ENCODE results near the gene KAZN. TPM values are rescaled to one million over a fixed set of nuclear protein-coding genes. Genes with fewer than 3 reads are reported as not detected.
"Not testable (repeated sequence)": the region's sequence is repeated elsewhere in the genome, so short reads cannot be mapped to it uniquely, and the experiment has no call there.

KAZN gene
- polyA plus RNA-seq, 1 experiment = 3.7 TPM

DNA sequence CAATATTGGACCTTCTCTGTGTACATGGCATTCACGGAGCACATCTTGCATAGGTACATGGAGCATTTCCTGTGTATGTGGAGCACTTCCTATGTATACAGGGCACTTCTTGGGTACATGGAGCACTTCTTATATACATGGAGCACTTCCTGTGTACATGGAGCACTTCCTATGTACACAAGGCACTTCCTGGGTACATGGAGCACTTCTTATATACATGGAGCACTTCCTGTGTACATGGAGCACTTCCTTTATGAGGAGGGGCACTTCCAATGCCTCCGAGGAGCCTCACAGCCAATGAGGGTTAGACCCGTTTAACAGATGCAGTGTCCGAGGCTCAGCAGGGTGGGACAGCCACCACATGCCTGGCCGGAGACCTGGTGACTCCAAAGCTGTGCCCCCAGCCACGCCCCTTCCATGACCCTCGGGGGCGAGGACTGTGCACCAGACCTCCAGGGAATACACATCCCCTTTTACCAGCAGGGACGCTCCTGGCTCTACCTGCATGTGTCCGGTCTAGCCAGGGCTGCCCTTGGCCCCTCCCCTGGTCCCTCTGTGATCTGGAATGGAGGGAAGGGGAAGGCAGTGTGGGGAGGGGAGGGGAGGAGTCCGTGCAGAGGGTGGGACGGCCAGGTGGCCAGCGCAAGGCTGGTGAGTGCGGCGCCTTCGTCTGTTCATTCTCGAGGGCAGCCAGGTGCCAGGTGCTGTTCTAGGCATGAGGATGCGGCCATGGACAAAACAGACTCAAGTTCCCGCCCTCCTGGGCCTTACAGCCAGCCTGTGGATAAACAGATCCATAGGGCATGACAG, 360.0 kb downstream of the KAZN start:
- ChIA-PET POLR2A (interaction anchor here (0.6 kb wide), 1 partner anchor 28 kb away, joined by 10 read pairs; no protein-coding TSS in a partner anchor), CTCF (no interaction called here)
- TF ChIP-seq, protein P1, sequence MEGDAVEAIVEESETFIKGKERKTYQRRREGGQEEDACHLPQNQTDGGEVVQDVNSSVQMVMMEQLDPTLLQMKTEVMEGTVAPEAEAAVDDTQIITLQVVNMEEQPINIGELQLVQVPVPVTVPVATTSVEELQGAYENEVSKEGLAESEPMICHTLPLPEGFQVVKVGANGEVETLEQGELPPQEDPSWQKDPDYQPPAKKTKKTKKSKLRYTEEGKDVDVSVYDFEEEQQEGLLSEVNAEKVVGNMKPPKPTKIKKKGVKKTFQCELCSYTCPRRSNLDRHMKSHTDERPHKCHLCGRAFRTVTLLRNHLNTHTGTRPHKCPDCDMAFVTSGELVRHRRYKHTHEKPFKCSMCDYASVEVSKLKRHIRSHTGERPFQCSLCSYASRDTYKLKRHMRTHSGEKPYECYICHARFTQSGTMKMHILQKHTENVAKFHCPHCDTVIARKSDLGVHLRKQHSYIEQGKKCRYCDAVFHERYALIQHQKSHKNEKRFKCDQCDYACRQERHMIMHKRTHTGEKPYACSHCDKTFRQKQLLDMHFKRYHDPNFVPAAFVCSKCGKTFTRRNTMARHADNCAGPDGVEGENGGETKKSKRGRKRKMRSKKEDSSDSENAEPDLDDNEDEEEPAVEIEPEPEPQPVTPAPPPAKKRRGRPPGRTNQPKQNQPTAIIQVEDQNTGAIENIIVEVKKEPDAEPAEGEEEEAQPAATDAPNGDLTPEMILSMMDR (IDR thresholded peaks at IDR 0.05; ENCODE audit: low read depth, low read length) = no peak
- peaks cover 6% of the 10 kb centered on the region for H3K9me3 ChIP-seq (ENCODE audit: control insufficient read depth, insufficient read depth, low read length)
- DNase-seq (ENCODE audit: low read depth, low spot score) = no peak
- H3K27ac ChIP-seq (ENCODE audit: low read depth, low read length) = no peak overlapping the region
- no peak overlapping the region for H3K4me3 ChIP-seq (ENCODE audit: low read depth, low read length)
- H3K27me3 ChIP-seq (ENCODE audit: control insufficient read depth, insufficient read depth, low read length) = no peaks in the 10 kb centered on the region

DNA sequence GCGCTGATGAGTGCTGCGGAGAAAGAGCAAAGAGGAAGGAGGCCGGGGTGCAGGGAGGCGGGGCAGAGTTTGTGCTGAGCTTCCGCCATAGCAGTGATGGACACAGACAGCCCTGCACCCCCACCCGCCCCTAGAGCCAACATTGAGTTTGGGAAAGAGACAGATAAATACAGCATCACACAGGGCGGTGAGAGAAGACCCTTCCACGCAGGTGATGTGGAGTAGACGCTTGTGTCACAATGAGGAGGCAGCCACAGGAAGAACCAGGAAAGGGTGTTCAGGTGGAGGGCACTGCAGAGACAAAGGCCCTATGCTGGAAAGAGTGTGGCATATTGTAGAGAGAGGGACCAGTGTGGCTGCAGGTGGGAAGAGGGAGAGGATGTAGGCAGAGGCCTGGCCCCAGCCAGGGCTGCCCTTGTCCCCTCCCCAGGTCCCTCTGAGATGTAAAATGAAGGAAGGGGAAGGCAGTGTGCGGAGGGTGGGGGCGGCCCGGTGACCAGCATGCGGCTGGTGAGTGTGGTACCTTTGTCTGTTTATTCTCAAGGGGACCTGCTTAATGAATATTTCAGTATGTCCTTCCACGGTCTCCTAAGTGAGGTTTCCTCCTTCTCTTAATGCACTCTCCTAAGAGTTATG, 360.7 kb downstream of the KAZN start:
- no peak for DNase-seq (ENCODE audit: low read depth, low spot score)
- Histone ChIP-seq H3K27me3 (ENCODE audit: control insufficient read depth, insufficient read depth, low read length) (no peaks in the 10 kb centered on the region), H3K4me3 (ENCODE audit: low read depth, low read length) (no peak overlapping the region), H3K27ac (ENCODE audit: low read depth, low read length) (no peak overlapping the region), H3K9me3 (ENCODE audit: control insufficient read depth, insufficient read depth, low read length) (no peaks in the 10 kb centered on the region; the same call in none of the 2 replicates)
- TF ChIP-seq, protein P1 (IDR thresholded peaks at IDR 0.05; ENCODE audit: low read depth, low read length) = no peak
- ChIA-PET POLR2A (interaction anchor here (0.6 kb wide), 1 partner anchor 27 kb away, joined by 10 read pairs; no protein-coding TSS in a partner anchor), CTCF (no interaction called here)

DNA sequence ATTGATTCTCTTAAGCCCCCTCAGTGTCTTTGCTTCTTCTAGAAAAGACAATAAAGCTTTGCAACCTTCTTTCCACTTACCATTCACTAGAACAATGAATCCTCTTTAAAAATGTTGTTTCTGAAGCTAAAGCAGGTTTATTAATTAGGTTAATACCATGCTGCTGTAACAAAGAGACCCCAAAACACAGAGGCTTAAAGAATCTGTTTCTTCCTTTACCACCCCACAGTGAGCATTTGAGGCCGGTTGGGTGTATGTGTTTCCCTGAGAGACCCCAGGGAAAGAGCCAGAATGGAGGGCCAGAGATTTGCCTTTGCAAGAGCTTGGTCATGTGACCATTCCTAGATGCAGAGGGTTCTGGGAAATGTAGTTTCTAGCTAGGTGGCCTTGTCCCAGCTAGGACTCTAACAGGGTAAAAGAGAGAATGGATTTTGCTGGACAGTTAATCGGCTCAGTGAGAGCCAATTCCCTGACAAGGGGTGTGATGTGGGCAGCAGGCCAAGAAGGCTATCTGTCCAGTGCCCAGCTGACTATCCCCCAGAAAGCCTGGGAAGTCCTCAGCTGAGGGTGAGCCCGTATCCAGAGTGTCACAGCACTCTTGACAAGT, 363.3 kb downstream of the KAZN start:
- Histone ChIP-seq H3K9me3 (ENCODE audit: control insufficient read depth, insufficient read depth, low read length) (no peaks in the 10 kb centered on the region; the same call in 1 of the 2 replicates), H3K4me3 (ENCODE audit: low read depth, low read length) (no peak overlapping the region), H3K27ac (ENCODE audit: low read depth, low read length) (no peak overlapping the region), H3K27me3 (ENCODE audit: control insufficient read depth, insufficient read depth, low read length) (no peaks in the 10 kb centered on the region)
- POLR2A ChIA-PET = interaction anchor here (1.1 kb wide), 1 partner anchor 16 kb away, joined by 4 read pairs; no protein-coding TSS in a partner anchor
- CTCF ChIA-PET = no interaction called here
- no peak for DNase-seq (ENCODE audit: low read depth, low spot score)
- TF ChIP-seq, protein P1 (IDR thresholded peaks at IDR 0.05; ENCODE audit: low read depth, low read length) = no peak

DNA sequence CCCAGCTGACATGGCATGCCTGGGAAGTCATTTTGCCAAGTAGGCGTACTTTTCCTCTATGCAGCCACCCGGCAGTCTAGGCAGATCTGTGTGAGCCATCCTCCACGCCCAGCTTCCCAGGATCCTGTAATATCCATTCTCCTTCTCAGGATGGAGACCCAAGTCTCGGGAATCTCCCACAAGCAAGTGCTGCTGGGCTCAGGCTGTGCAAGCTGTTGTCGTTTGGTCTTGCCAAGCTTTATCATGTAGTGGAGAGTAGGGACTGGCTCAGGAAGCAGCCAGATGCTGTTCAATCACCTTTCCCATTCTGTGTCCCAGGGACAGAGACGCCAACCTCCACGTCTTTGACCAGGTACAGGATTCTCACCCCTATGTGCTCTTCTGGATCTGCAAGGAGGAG, 363.9 kb downstream of the KAZN start:
- no peak for DNase-seq (ENCODE audit: low read depth, low spot score)
- Histone ChIP-seq H3K27ac (ENCODE audit: low read depth, low read length) (no peak overlapping the region), H3K27me3 (ENCODE audit: control insufficient read depth, insufficient read depth, low read length) (no peaks in the 10 kb centered on the region), H3K4me3 (ENCODE audit: low read depth, low read length) (no peak overlapping the region), H3K9me3 (ENCODE audit: control insufficient read depth, insufficient read depth, low read length) (peaks cover 3% of the 10 kb centered on the region)
- CTCF ChIA-PET = no interaction called here
- TF ChIP-seq, protein P1 (IDR thresholded peaks at IDR 0.05; ENCODE audit: low read depth, low read length) = no peak
- POLR2A ChIA-PET = interaction anchor here (1.1 kb wide), 1 partner anchor 17 kb away, joined by 4 read pairs; no protein-coding TSS in a partner anchor

DNA sequence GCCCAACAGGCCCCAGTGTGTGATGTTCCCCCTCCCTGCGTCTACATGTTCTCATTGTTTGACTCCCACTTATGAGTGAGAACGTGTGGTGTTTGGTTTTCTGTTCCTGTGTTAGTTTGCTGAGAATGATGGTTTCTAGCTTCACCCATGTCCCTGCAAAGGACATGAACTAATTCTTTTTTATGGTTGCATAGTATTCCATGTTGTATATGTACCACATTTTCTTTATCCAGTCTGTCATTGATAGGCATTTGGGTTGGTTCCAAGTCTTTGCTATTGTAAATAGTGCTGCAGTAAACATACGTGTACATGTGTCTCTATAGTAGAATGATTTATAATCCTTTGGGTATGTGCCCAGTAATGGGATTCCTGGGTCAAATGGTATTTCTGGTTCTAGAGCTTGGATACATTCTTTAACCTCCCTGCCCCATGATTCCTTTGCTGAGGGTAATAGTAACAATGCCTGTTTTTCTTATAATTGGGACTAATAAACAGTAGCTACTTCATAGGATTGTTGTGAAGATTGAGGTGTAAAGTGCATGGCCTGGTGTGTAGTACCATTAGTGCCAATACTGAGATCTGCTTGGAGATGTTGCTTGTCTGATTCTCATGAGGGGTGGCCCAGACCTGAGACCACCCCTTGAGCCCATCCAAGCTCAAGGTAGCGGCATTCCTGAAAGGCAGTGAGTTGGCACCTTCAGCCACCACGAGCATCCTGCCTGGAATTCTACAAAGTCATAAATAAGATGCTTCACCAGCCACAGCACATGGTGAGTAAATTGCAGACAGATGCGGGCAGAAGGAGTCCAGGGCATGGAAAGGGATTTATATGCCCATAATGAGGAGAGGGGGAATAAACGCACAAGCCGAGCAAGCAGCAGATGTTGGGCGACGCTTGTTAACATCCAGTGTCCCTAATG, 365.6 kb downstream of the KAZN start:
- not testable (repeated sequence) for H3K27ac ChIP-seq (ENCODE audit: low read depth, low read length); DNase-seq (ENCODE audit: low read depth, low spot score); H3K27me3 ChIP-seq (ENCODE audit: control insufficient read depth, insufficient read depth, low read length); H3K9me3 ChIP-seq (ENCODE audit: control insufficient read depth, insufficient read depth, low read length); H3K4me3 ChIP-seq (ENCODE audit: low read depth, low read length)
- ChIA-PET POLR2A (interaction anchor here (0.6 kb wide), 1 partner anchor 21 kb away, joined by 8 read pairs; no protein-coding TSS in a partner anchor), CTCF (interaction anchor here (0.7 to 1.1 kb wide), 2 partner anchors 14 to 63 kb away, joined by 3 read pairs; no protein-coding TSS in a partner anchor)
